SK-N-SH (cell line): ENCODE data around the gene DSCAML1. TPM values are rescaled to one million over a fixed set of nuclear protein-coding genes. Genes with fewer than 3 reads are reported as not detected.

Source experiments
- CTCF ChIA-PET: fragments of 300-600, 350-600 bp; formaldehyde crosslinking; extraction: SDS; loops from one replicate; lab custom pipeline; 2021; lab: Yijun Ruan, JAX
- POLR2A ChIA-PET: fragments of 350-600 bp; sonication (Branson Sonifier 250); formaldehyde crosslinking; extraction: SDS; loops from one replicate; lab custom pipeline; 2020; ENCODE audit warnings: antibody characterized with exemption, inconsistent platforms; lab: Yijun Ruan, JAX
- DNase-seq: peaks from one replicate; pipeline ENCODE4 v3.0.0; 2012
- H2AFZ ChIP-seq: fragments of 200-600 bp; sonication (generic); 2 replicates; pipeline ENCODE4 v1.8.1; 2016; ENCODE audit warnings: antibody characterized with exemption, mild to moderate bottlenecking, low read depth
- H3F3A ChIP-seq: fragments of 200-600 bp; sonication (generic); replicated peaks from 2 replicates; pipeline ENCODE3; 2016; ENCODE audit warnings: antibody characterized with exemption, mild to moderate bottlenecking; ENCODE audit not compliant: insufficient read depth
- H3K27ac ChIP-seq, 2 experiments: fragments of 200-500 bp in 1 of 2; fragments of 200-600 bp in 1 of 2; sonication (Bioruptor generic) in 1 of 2; sonication (generic), shearing (Covaris generic) in 1 of 2; 2 replicates each; pipeline versions ENCODE4 v1.5.1 to v1.6.1; 2014 to 2016; ENCODE audit warnings: low read depth in 2 of 2, inconsistent platforms in 1 of 2, low read length in 1 of 2, mild to moderate bottlenecking in 1 of 2, mixed read lengths in 1 of 2
- H3K27me3 ChIP-seq: fragments of 200-600 bp; sonication (generic), shearing (Covaris generic); 2 replicates; pipeline ENCODE4 v1.6.1; 2016; ENCODE audit warnings: mixed run types; ENCODE audit not compliant: insufficient read depth
- H3K36me3 ChIP-seq, 2 experiments: fragments of 200-500 bp in 1 of 2; fragments of 200-600 bp in 1 of 2; sonication (Bioruptor generic) in 1 of 2; sonication (generic) in 1 of 2; replicated peaks in 1 of 2; 2 replicates each; pipeline versions ENCODE3 to v1.5.1; 2014 to 2016; ENCODE audit warnings: low read length in 1 of 2, mild to moderate bottlenecking in 1 of 2; ENCODE audit not compliant: insufficient read depth in 2 of 2, control insufficient read depth in 1 of 2
- H3K4me1 ChIP-seq, 2 experiments: fragments of 200-500 bp in 1 of 2; fragments of 200-600 bp in 1 of 2; sonication (Bioruptor generic) in 1 of 2; sonication (generic), shearing (Covaris generic) in 1 of 2; 2 replicates each; pipeline versions ENCODE4 v1.5.1 to v1.6.1; 2014 to 2016; ENCODE audit warnings: low read depth in 1 of 2, low read length in 1 of 2, mixed run types in 1 of 2; ENCODE audit not compliant: insufficient read depth in 2 of 2, control insufficient read depth in 1 of 2
- H3K4me2 ChIP-seq: fragments of 200-600 bp; sonication (generic), shearing (Covaris generic); 2 replicates; pipeline ENCODE4 v1.6.1; 2017; ENCODE audit warnings: mixed run types
- H3K4me3 ChIP-seq, 2 experiments: fragments of 200-500 bp in 1 of 2; fragments of 200-600 bp in 1 of 2; sonication (Bioruptor generic) in 1 of 2; sonication (generic), shearing (Covaris generic) in 1 of 2; 2 replicates each; pipeline versions ENCODE4 v1.5.1 to v1.8.1; 2014 to 2016; ENCODE audit warnings: low read depth in 2 of 2, inconsistent platforms in 1 of 2, low read length in 1 of 2, mild to moderate bottlenecking in 1 of 2, mixed read lengths in 1 of 2, moderate library complexity in 1 of 2
- H3K79me2 ChIP-seq: fragments of 200-600 bp; sonication (generic); 2 replicates; pipeline ENCODE4 v1.8.1; 2017; ENCODE audit warnings: mild to moderate bottlenecking; ENCODE audit not compliant: insufficient read depth
- H3K9ac ChIP-seq: fragments of 200-600 bp; sonication (generic); 2 replicates; pipeline ENCODE4 v1.6.1; 2017; ENCODE audit warnings: mixed run types
- H3K9me2 ChIP-seq: fragments of 200-600 bp; sonication (generic); 2 replicates; pipeline ENCODE4 v1.6.1; 2017; ENCODE audit warnings: mixed run types
- H3K9me3 ChIP-seq: fragments of 200-600 bp; sonication (generic); 2 replicates; pipeline ENCODE4 v1.6.1; 2017; ENCODE audit warnings: mixed run types, mild to moderate bottlenecking, moderate library complexity
- H4K20me1 ChIP-seq: fragments of 200-600 bp; sonication (generic); 2 replicates; pipeline ENCODE4 v1.6.1; 2017; ENCODE audit warnings: mild to moderate bottlenecking, mixed run types; ENCODE audit not compliant: insufficient read depth
- CTCF ChIP-seq: fragments of 200-600 bp; sonication (generic); IDR thresholded peaks from 2 replicates; pipeline ENCODE4 v1.6.1; 2017; ENCODE audit warnings: antibody characterized with exemption, mild to moderate bottlenecking, moderate library complexity
- FOXJ3 ChIP-seq: sonication (generic); formaldehyde crosslinking; IDR thresholded peaks from 2 replicates; pipeline ENCODE4 v1.5.1; 2020; ENCODE audit warnings: mild to moderate bottlenecking, missing genetic modification reagents
- PBX3 ChIP-seq: IDR thresholded peaks from 2 replicates; pipeline ENCODE4; 2012
- YY1 ChIP-seq: IDR thresholded peaks from 2 replicates; pipeline ENCODE4 v1.4.0; 2012; ENCODE audit warnings: low read depth, mild to moderate bottlenecking
- ZBTB33 ChIP-seq: IDR thresholded peaks from 2 replicates; pipeline ENCODE4 v1.4.0; 2012; ENCODE audit warnings: low read depth, borderline replicate concordance
- WGBS: methylation state at CpG from one replicate; pipeline ENCODE4 v1.1.6; 2017; ENCODE audit warnings: low lambda C conversion rate; 5-methylcytosine and 5-hydroxymethylcytosine counted together
- polyA plus RNA-seq, 3 experiments: library from polyadenylated mRNA; depleted of rRNA; stranded (reverse); fragments of >200 nt; gene quantifications; 2 replicates each; pipeline ENCODE4 v1.2.3, GENCODE V29; 2012

The DSCAML1 gene
- polyA plus RNA-seq, 1 of the 3 experiments (the other 2 are of a cell fraction), result not detected

GRCh38 chr11:117459979-117460300 is 337.1 kb downstream of the DSCAML1 start (continued):
- TF ChIP-seq PBX3, result no peak
- TF ChIP-seq, all 33 proteins: peak for 0

- H3K4me3 ChIP-seq, result no peak overlapping the region
- H3K9me3 ChIP-seq, result peaks cover under 1% of the 10 kb centered on the region; the same call in 1 of the 2 replicates
- POLR2A ChIA-PET, result no interaction called here
- H3F3A ChIP-seq, result no peaks in the 10 kb centered on the region
- H3K9me2 ChIP-seq, result no peaks in the 10 kb centered on the region
- H3K27me3 ChIP-seq, result no peaks in the 10 kb centered on the region
- H3K36me3 ChIP-seq, result no peaks in the 10 kb centered on the region
- H3K4me2 ChIP-seq, result no peak overlapping the region
- DNase-seq, result no peak
- H3K9ac ChIP-seq, result no peak overlapping the region
- H4K20me1 ChIP-seq, result no peaks in the 10 kb centered on the region
- no peak overlapping the region for H2AFZ ChIP-seq
- CTCF ChIA-PET, result interaction anchor here (0.7 to 1.6 kb wide), 5 partner anchors 14 to 350 kb away, joined by 3 to 5 read pairs (median 4); no protein-coding TSS in a partner anchor
- H3K79me2 ChIP-seq, result no peaks in the 10 kb centered on the region
- H3K4me1 ChIP-seq, result peaks cover 0 to 40% of the 10 kb centered on the region in 2 experiments; a peak in 1 of 4 replicates
- H3K27ac ChIP-seq, result no peak overlapping the region
- TF ChIP-seq YY1 (no peak), CTCF (no peak), FOXJ3 (CRISPR knock-in tag) (no peak), ZBTB33 (no peak)
- 42% methylated on average over 14 of the region's 16 CpGs for WGBS
These were observed 337.7 kb downstream of the DSCAML1 start for GRCh38 chr11:117459123-117459978.
